ENCODE data around the gene FALEC.

Gene FALEC

DNA sequence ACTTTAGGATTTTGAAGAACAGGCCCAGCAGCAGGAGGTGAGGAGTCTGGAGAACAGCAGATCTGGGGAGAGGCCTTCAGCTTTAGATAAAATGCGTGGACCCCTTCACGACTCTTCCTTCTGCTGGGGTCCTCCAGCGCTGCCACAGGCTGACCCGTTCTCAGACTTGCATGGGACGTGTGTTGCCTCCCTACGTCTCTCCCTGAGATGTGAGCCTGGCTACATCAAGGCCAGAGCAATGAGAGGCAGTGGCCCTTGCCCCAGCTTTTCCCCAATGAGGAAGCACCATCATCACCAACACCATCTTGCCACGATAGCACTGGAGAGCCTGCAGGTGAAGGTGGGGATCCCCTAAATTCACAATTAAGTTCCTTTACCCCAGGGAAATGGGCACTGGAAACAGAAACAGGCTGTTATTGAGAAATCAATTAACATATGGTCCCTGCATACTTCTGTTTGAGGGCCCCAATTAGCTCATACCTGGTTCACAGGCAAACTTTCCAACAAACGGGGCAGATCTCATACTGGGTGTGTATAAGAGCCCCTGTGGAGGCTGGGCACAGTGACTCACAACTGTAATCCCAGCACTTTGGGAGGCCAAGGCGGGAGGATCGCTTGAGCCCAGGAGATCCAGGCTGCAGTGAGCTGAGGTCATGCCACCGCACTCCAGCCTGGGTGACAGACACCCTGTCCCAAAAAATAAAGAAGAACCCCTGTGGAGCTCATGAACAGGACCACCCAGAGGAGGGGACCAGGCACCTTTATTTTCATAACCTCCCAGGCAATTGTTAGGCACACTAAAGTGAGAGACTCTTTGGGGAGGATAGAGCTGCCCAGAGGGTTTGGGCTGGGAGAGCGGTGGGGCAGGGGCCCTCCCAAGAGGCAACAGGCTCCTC lies 21.5 kb downstream of the FALEC start:
- Histone ChIP-seq H3K27ac (no peak overlapping the region), H3K9me3 (ENCODE audit: severe bottlenecking) (no peaks in the 10 kb centered on the region), H3K36me3 (no peaks in the 10 kb centered on the region), H3K4me3 (ENCODE audit: low read depth, low read length) (no peak overlapping the region), H3K27me3 (ENCODE audit: insufficient read depth, low read depth, severe bottlenecking) (no peaks in the 10 kb centered on the region)
- TF ChIP-seq, protein P1, sequence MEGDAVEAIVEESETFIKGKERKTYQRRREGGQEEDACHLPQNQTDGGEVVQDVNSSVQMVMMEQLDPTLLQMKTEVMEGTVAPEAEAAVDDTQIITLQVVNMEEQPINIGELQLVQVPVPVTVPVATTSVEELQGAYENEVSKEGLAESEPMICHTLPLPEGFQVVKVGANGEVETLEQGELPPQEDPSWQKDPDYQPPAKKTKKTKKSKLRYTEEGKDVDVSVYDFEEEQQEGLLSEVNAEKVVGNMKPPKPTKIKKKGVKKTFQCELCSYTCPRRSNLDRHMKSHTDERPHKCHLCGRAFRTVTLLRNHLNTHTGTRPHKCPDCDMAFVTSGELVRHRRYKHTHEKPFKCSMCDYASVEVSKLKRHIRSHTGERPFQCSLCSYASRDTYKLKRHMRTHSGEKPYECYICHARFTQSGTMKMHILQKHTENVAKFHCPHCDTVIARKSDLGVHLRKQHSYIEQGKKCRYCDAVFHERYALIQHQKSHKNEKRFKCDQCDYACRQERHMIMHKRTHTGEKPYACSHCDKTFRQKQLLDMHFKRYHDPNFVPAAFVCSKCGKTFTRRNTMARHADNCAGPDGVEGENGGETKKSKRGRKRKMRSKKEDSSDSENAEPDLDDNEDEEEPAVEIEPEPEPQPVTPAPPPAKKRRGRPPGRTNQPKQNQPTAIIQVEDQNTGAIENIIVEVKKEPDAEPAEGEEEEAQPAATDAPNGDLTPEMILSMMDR (IDR thresholded peaks at IDR 0.05; ENCODE audit: low read depth, low read length), result no peak
- DNase-seq, result no peak

DNA sequence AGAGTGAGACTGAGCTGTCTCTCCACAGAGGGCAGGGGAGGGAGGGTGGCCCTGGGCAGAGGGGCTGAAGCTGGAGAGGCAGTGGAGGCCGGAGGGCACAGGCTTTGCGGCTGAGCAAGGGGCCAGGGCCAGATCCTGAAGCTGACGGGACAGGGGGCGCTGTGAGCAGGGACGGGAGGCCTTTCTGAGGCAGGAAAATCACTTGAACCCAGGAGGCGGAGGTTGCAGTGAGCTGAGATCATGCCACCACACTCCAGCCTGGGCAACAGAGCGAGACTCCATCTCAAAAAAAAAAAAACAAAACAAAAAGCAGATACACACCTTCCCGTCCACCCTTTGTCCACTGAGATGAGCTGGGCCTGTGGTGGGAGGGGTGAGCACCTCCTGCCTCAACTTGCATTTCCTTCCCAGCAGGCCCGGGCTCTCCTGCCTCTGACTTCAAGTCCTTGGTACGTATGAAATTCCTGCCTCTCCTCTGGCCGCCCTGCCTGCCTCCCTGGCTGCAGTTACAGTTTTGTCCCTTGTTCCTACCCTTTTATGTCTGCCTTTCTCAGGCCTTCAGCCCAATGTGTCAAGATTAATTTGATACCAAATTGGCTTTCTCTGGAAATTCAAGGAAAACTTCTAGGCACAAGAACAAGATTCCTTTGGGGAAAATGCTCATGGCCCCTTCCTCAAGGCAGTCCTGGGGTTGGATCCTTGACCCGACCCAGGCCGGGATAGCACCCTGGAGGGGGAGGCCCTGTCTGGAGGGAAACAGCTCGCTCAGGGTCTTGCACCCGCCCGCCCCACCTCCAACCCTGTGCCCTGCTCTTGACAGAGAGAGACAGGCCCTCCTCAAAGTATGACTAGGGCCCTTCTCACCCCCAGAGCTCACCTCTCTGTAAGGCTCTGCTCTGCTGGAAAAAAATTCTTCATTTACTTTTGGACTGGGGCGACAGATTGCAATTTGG lies 22.5 kb downstream of the FALEC start:
- H3K36me3 ChIP-seq, result no peaks in the 10 kb centered on the region
- no peaks in the 10 kb centered on the region for H3K9me3 ChIP-seq (ENCODE audit: severe bottlenecking)
- H3K4me3 ChIP-seq (ENCODE audit: low read depth, low read length), result no peak overlapping the region
- no peak for DNase-seq
- TF ChIP-seq, protein P1 (IDR thresholded peaks at IDR 0.05; ENCODE audit: low read depth, low read length), result peak; percentile 47
- no peaks in the 10 kb centered on the region for H3K27me3 ChIP-seq (ENCODE audit: insufficient read depth, low read depth, severe bottlenecking)
- H3K27ac ChIP-seq, result no peak overlapping the region

DNA sequence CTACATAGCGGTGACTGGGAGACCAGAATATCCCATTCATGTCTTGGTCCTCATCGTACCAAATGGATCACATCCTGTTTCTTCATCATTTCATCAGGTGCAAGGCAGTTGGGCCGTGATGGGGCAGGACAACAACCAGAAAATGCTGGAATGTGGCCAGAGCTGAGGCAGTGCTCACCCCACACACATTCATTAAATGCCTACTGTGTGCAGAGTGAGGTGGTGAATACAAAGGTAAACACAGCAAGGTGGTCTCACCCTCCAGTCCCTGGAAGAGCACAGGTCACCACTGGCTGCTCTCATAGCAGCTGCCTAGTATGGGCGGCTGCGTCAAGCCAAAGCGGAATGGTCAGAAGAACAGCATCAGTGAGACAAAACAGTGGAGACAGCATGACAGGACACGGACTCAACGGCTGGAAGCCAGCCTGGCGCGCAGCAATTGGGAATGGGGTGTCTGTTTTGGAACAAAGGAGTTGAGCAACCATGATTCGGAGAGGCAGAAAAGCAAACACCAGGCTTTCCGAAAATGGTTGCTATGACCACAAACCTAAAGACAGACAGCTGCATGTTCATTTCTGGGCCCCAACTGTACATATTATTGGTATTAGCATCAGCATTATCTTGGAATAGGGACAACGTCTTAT lies 28.1 kb downstream of the FALEC start:
- no peaks in the 10 kb centered on the region for H3K36me3 ChIP-seq
- no peak for DNase-seq
- peak overlapping the region; percentile 36; the same call in 1 of the 2 replicates for H3K27ac ChIP-seq
- TF ChIP-seq, protein P1 (IDR thresholded peaks at IDR 0.05; ENCODE audit: low read depth, low read length), result no peak
- no peaks in the 10 kb centered on the region for H3K9me3 ChIP-seq (ENCODE audit: severe bottlenecking)
- H3K27me3 ChIP-seq (ENCODE audit: insufficient read depth, low read depth, severe bottlenecking), result no peaks in the 10 kb centered on the region
- H3K4me3 ChIP-seq (ENCODE audit: low read depth, low read length), result no peak overlapping the region

DNA sequence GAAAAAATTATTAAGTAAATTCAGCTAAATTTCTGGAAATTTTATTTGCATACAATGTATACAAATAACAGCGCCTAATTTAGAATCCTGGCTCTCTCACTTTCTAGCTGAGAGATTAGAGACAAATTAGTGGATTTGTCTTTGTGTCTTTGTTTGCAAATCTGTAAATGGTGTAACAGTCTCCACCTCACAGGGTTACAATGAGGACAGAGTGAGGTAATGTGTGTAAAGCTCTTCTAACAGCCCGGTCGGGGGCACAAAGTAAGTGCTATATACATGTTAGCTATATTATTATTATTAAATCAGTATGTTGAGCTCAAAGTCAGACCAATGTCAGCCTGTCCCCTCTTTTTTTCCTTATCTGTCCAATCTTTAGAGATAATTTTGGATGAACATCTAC lies 28.7 kb downstream of the FALEC start:
- no peaks in the 10 kb centered on the region for H3K36me3 ChIP-seq
- TF ChIP-seq, protein P1 (IDR thresholded peaks at IDR 0.05; ENCODE audit: low read depth, low read length), result no peak
- DNase-seq, result no peak
- H3K9me3 ChIP-seq (ENCODE audit: severe bottlenecking), result no peaks in the 10 kb centered on the region
- peak overlapping the region; percentile 36 for H3K27ac ChIP-seq
- no peak overlapping the region for H3K4me3 ChIP-seq (ENCODE audit: low read depth, low read length)
- no peaks in the 10 kb centered on the region for H3K27me3 ChIP-seq (ENCODE audit: insufficient read depth, low read depth, severe bottlenecking)

DNA sequence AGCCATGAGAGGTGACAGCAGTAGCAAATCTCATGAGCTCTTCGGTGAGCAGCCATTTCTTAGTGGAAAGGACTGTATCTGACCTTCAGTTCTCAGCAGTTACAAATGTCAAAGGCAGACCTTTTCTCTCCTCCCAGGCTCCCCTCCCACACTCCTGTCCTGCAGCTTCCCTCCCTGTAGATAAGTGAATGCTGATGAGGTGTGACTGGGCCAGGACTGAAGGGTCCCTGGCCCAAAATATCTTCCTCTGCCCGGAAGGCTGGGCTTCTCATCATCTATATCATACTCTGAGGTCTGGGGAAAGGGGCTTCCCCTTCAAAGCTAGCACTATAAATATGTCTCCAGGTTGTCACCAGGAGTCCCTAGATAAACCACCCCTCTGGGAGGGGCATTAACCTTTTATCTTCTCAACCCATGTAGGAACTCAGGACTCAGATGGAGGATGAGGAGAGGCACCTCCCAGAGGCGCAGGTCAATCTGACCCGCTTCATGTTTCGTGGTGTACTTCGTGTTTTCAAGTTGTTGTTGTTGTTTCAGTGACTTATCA lies 30.0 kb downstream of the FALEC start:
- H3K27ac ChIP-seq, result no peak overlapping the region
- no peak overlapping the region for H3K4me3 ChIP-seq (ENCODE audit: low read depth, low read length)
- no peaks in the 10 kb centered on the region for H3K27me3 ChIP-seq (ENCODE audit: insufficient read depth, low read depth, severe bottlenecking)
- no peaks in the 10 kb centered on the region for H3K36me3 ChIP-seq
- no peak for DNase-seq
- TF ChIP-seq, protein P1 (IDR thresholded peaks at IDR 0.05; ENCODE audit: low read depth, low read length), result no peak
- H3K9me3 ChIP-seq (ENCODE audit: severe bottlenecking), result no peaks in the 10 kb centered on the region
